Pancreas (tissue), 10 donors: ENCODE data around the gene ADAT3. TPM values are rescaled to one million over a fixed set of nuclear protein-coding genes. Genes with fewer than 3 reads are reported as not detected.
A peak's percentile ranks its signal among the peaks of the same experiment; 100 is the strongest.
"Not testable (repeated sequence)": the region's sequence is repeated elsewhere in the genome, so short reads cannot be mapped to it uniquely, and the experiment has no call there.

ENCODE experiments used
- ATAC-seq, 4 donors: fragments of 200-7000 bp; cut with Tn5 transposase; one replicate each; pipeline versions ENCODE4 v1.8.0 to v1.9.1; 2020; ENCODE audit warnings: mild to moderate bottlenecking in 4 of 4, moderate library complexity in 4 of 4
- DNase-seq, 6 donors: peaks; one replicate each; pipeline ENCODE4 v3.0.0-alpha.2; 2020
- FAIRE-seq: peaks from 2 replicates; lab custom pipeline; 2012; peaks lifted over from hg19 to GRCh38; lab: Jason Lieb, UNC
- H3K27ac ChIP-seq, 4 donors: fragments of 200-600 bp; sonication (generic); 1 replicate in 3 of 4; 2 replicates in 1 of 4; pipeline versions ENCODE4 v1.5.0 to v1.8.0; 2020
- H3K27me3 ChIP-seq, 4 donors: fragments of 200-600 bp; one replicate each; pipeline ENCODE4 v1.8.0; 2021
- H3K36me3 ChIP-seq, 3 donors: fragments of 200-600 bp; sonication (generic) in 1 of 3; one replicate each; pipeline versions ENCODE4 v1.5.0 to v1.8.0; 2020 to 2021
- H3K4me1 ChIP-seq, 3 donors: fragments of 200-600 bp; one replicate each; pipeline ENCODE4 v1.8.0; 2021
- H3K4me3 ChIP-seq, 4 donors: fragments of 200-600 bp; sonication (generic) in 2 of 4; one replicate each; pipeline versions ENCODE4 v1.5.0 to v1.8.0; 2020 to 2021
- H3K9me3 ChIP-seq, 4 donors: fragments of 200-600 bp; one replicate each; pipeline ENCODE4 v1.8.0; 2021
- WGBS, 2 donors: extraction: QIAGEN DNeasy Blood & Tissue Kit; methylation state at CpG; one replicate each; pipeline ENCODE4 v1.1.7; 2013; 5-methylcytosine and 5-hydroxymethylcytosine counted together
- intact Hi-C, 3 donors: fragments of 100-400 bp; cut with DNase I; formaldehyde crosslinking; loops; one replicate each; pipeline versions ENCODE4 v1.11.1 to v1.14.2; 2022
- polyA plus RNA-seq, 2 donors: library from polyadenylated mRNA; stranded (reverse); fragments of 200-250 nt; gene quantifications; one replicate each; pipeline ENCODE4 v1.2.3, GENCODE V29; 2013
- total RNA-seq, 6 donors: library from RNA; stranded (reverse); fragmentation: NEBNext Ultra II Directional in 4 of 6; extraction: Animal tissue kit (Norgen Biotek cat#: 25700) in 4 of 6; gene quantifications; one replicate each; pipeline versions ENCODE4 v1.2.1 to v1.2.4, GENCODE V29; 2021 to 2023
- TF ChIP-seq, protein P1 (sequence below), 4 donors: fragments of 200-600 bp; sonication (generic) in 3 of 4; IDR thresholded peaks; one replicate each; pipeline versions ENCODE4 v1.5.0 to v1.8.0; 2021; ENCODE audit warnings: antibody characterized with exemption in 4 of 4
- donor health status: healthy with polysubstance abuse.
- donor health status: DM: no; HTN: no; CAD: no; lungs with moderate emphysema.
- donor health status: DM: no; HTN: no; CAD: no.
- donor health status: control.
- donor health status: control.
- donor health status: Bipolar disorder and iron deficiency.
- donor health status: DM: yes; HTN: yes; CAD: no.
- donor health status: DM: no; HTN: no; CAD: no.
- donor health status: DM: no; HTN: no; CAD: no.
- donor health status: DM: yes; HTN: yes; CAD: no.

Gene ADAT3
- total and polyA plus RNA-seq, 8 donors = 2.0 to 10.1 (median 5.0) TPM

DNA sequence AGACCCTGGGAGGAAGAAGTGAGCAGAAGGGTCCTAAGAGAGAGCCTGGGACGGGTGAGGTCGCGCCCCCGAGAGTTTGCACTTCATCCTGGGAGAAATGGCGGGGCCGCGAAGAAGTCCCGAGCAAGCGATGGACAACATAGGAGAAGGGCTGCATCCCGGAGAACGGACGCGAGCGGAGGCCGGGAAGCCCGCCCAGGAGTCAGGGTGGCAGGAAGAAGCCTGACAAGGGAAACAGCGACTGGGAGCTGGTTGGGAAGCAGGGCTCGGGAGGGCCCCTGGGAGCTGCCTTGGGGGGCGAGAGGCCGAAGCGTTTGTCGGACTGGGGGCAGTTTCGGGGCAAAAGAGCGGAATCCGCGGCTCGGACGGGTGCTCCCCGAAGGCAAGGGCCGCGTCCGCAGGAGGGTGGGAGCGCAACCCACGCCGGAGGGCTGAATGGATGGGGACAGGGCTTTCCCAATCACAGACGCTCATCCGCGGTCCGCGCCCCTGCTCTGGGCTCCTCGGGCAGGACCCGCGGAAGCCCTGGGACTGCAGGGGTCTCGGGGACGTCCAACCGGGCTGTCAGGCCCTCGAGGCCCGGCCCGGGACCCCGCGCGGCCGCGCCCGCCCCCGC lies 20.4 kb upstream of the ADAT3 start:
- TF ChIP-seq, protein P1, sequence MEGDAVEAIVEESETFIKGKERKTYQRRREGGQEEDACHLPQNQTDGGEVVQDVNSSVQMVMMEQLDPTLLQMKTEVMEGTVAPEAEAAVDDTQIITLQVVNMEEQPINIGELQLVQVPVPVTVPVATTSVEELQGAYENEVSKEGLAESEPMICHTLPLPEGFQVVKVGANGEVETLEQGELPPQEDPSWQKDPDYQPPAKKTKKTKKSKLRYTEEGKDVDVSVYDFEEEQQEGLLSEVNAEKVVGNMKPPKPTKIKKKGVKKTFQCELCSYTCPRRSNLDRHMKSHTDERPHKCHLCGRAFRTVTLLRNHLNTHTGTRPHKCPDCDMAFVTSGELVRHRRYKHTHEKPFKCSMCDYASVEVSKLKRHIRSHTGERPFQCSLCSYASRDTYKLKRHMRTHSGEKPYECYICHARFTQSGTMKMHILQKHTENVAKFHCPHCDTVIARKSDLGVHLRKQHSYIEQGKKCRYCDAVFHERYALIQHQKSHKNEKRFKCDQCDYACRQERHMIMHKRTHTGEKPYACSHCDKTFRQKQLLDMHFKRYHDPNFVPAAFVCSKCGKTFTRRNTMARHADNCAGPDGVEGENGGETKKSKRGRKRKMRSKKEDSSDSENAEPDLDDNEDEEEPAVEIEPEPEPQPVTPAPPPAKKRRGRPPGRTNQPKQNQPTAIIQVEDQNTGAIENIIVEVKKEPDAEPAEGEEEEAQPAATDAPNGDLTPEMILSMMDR (IDR thresholded peaks at IDR 0.05) = no peak
- no peaks in the 10 kb centered on the region for H3K9me3 ChIP-seq
- 0% methylated on average over 27 to 56 of the region's 56 CpGs for WGBS, 2 donors
- H3K4me1 ChIP-seq = peaks cover 0 to 13% (median 10%) of the 10 kb centered on the region in 3 donors
- intact Hi-C loops = no loop called here
- DNase-seq (peak in 4 of 6 donors; percentile 30 to 79 (median 43)), FAIRE-seq (no peak), ATAC-seq (peak in 3 of 4 donors; percentile 6 to 15 (median 9))
- H3K4me3 ChIP-seq = peak overlapping the region; percentile 68 to 90 (median 74)
- H3K27ac ChIP-seq = peak overlapping the region; percentile 48 to 68 (median 54)
- peaks cover 0 to 5% (median 0%) of the 10 kb centered on the region in 3 donors for H3K36me3 ChIP-seq
- H3K27me3 ChIP-seq = no peaks in the 10 kb centered on the region

DNA sequence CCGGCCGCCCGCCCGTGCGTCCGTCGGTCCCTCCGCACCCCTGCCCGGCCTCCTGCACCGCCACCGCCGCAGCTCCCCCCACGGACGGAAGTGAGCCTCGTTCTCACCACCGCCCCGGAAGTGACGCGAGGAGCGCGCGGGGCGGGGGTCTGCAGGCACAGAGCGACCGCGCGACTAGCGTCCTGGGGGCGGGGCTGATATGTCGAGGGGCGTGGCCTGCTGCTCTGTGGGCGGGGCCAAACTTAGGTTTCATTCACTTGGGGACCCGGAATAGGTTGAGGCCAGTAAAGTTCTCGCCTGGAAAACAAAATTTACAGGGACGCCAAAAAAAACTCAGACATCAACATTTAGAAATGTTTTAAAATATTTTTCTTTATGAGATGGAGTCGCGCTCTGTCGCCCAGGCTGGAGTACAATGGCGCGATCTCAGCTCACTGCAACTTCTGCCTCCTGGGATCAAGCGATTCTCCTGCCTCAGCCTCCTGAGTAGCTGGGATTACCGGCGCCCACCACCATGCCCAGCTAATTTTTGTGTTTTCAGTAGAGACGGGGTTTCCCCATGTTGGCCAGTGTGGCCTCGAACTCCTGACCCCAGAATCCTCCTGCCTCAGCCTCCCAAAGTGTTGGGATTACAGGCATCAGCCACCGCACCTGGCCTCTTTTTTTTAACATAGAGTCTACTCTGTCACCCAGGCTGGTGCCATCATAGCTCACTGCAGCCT lies 19.6 kb upstream of the ADAT3 start, which contains the start of gene ABHD17A:
ABHD17A (minus strand) TSS at position 99 of the 722 bp plus-strand sequence. CDS start 3,930 bp downstream, outside the sequence.
- DNase-seq (peak; percentile 90 to 97 (median 95)), ATAC-seq (peak; percentile 97 to 98 (median 97)), FAIRE-seq (peak; percentile 86)
- H3K27me3 ChIP-seq, H3K36me3 ChIP-seq, intact Hi-C loops, H3K9me3 ChIP-seq: not testable (repeated sequence)
- peak within 1 kb of the TSS; percentile 48 to 68 (median 54) for H3K27ac ChIP-seq
- WGBS, 2 donors = 19 to 26% methylated on average over 36 to 46 of the region's 46 CpGs
- H3K4me1 ChIP-seq = peaks cover 0 to 13% (median 10%) of the 10 kb centered on the region in 3 donors
- H3K4me3 ChIP-seq = peak within 1 kb of the TSS; percentile 68 to 90 (median 74)

GRCh38 chr19:1886360-1886759 lies 18.8 kb upstream of the ADAT3 start:
- H3K36me3 ChIP-seq, DNase-seq, H3K9me3 ChIP-seq, H3K27ac ChIP-seq, H3K27me3 ChIP-seq, H3K4me3 ChIP-seq, ATAC-seq, intact Hi-C loops, FAIRE-seq: not testable (repeated sequence)
- peaks cover 0 to 13% (median 10%) of the 10 kb centered on the region in 3 donors for H3K4me1 ChIP-seq
- 88 to 92% methylated on average over 15 of the region's 15 CpGs for WGBS, 2 donors

DNA sequence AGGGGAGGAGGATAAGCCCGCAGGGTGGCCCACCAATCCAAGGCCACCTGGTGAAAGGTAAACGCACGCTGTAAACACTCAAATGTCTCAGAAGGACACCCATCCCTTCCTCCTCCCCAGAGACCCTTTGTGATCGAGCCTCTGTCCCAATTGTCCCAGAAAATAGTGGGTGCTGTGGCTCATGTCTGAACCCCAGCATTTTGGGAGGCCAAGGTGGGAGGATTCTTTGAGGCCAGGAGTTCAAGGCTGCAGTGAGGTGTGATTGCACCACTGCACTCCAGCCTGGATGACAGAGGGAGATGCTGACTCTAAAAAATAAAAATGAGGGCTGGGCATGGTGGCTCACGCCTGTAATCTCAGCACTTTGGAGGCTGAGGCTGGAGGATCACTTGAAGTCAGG lies 16.8 kb upstream of the ADAT3 start:
- 53 to 72% methylated on average over 5 of the region's 5 CpGs for WGBS, 2 donors
- no peaks in the 10 kb centered on the region for H3K36me3 ChIP-seq
- ATAC-seq (no peak), FAIRE-seq (no peak), DNase-seq (no peak)
- H3K4me1 ChIP-seq = peaks cover 0 to 5% (median 3%) of the 10 kb centered on the region in 3 donors
- TF ChIP-seq, protein P1 (IDR thresholded peaks at IDR 0.05) = no peak
- no peaks in the 10 kb centered on the region for H3K9me3 ChIP-seq
- H3K27ac ChIP-seq = no peak overlapping the region
- intact Hi-C loops = no loop called here
- H3K4me3 ChIP-seq = no peak overlapping the region
- no peaks in the 10 kb centered on the region for H3K27me3 ChIP-seq

- no peaks in the 10 kb centered on the region for H3K36me3 ChIP-seq
- 86 to 94% methylated on average over 1 of the region's 1 CpG for WGBS, 2 donors
- H3K4me1 ChIP-seq = no peaks in the 10 kb centered on the region
- H3K27ac ChIP-seq = no peak overlapping the region
- DNase-seq (no peak), FAIRE-seq (no peak), ATAC-seq (no peak)
- H3K4me3 ChIP-seq = no peak overlapping the region
- intact Hi-C loops = loop anchor here in 1 of 3 donors (10.0 kb wide), 1 partner anchor 185 kb away; no protein-coding TSS in a partner anchor
- H3K27me3 ChIP-seq = no peaks in the 10 kb centered on the region
- H3K9me3 ChIP-seq = no peaks in the 10 kb centered on the region
- TF ChIP-seq, protein P1 (IDR thresholded peaks at IDR 0.05) = no peak
These were observed 15.3 kb upstream of the ADAT3 start for GRCh38 chr19:1889907-1890306.
